ENCODE results near the gene SMYD5. TPM values are rescaled to one million over a fixed set of nuclear protein-coding genes. Genes with fewer than 3 reads are reported as not detected.

SMYD5 gene
- total RNA-seq, 1 donor from 2014 or later = 12.8 TPM

GRCh38 chr2:73272270-73272669 is 58.2 kb downstream of the SMYD5 start:
- peaks cover 4% of the 10 kb centered on the region for H3K9me3 Mint-ChIP-seq (ENCODE audit: unreplicated experiment)
- Histone ChIP-seq H3K36me3 (ENCODE audit: insufficient read depth, low read length) (no peaks in the 10 kb centered on the region), H3K9me3 (ENCODE audit: insufficient read depth, low read depth, low read length) (no peaks in the 10 kb centered on the region), H3K4me2 (ENCODE audit: low read length) (no peak overlapping the region), H3K4me1 (ENCODE audit: insufficient read depth, low read length) (peaks cover 5% of the 10 kb centered on the region), H3K79me2 (ENCODE audit: insufficient read depth, low read length) (no peaks in the 10 kb centered on the region), H4K20me1 (ENCODE audit: insufficient read depth, low read length) (peaks cover 30% of the 10 kb centered on the region), H3K9ac (ENCODE audit: low read length) (no peak overlapping the region), H3K27ac (ENCODE audit: low read depth, low read length) (no peak overlapping the region), H3K4me3 (ENCODE audit: insufficient read depth, low read depth, low read length) (no peak overlapping the region), H3K27me3 (ENCODE audit: insufficient read depth, low read length) (peaks cover 30% of the 10 kb centered on the region), H2AFZ (ENCODE audit: low read depth, low read length) (no peak overlapping the region)
- peaks cover 15% of the 10 kb centered on the region for H3K36me3 Mint-ChIP-seq (ENCODE audit: low read depth, unreplicated experiment)
- no peak overlapping the region for H3K4me3 Mint-ChIP-seq (ENCODE audit: unreplicated experiment)
- FAIRE-seq (no peak), DNase-seq (ENCODE audit: low read depth) (no peak)
- peaks cover 32% of the 10 kb centered on the region for H3K27me3 Mint-ChIP-seq (ENCODE audit: low read depth, unreplicated experiment)
- TF ChIP-seq EZH2 (IDR thresholded peaks at IDR 0.05; ENCODE audit: insufficient read depth, low read length) (no peak), CTCF (IDR thresholded peaks at IDR 0.05; ENCODE audit: insufficient read depth, low read depth, low read length) (no peak)
- H3K4me1 Mint-ChIP-seq (ENCODE audit: low read depth, unreplicated experiment) = peaks cover 6% of the 10 kb centered on the region
- no peak overlapping the region for H3K27ac Mint-ChIP-seq (ENCODE audit: unreplicated experiment)

Other genes starting within 250 kb of the SMYD5 start
- gene SFXN5, start 142.5 kb upstream of the SMYD5 start, total RNA-seq = 14.9 and 15.9 TPM in 2 replicates
- gene RAB11FIP5, start 101.3 kb upstream of the SMYD5 start, total RNA-seq = 56.0 and 70.5 TPM in 2 replicates
- not detected in 2 replicates for gene NOTO, start 11.7 kb upstream of the SMYD5 start, total RNA-seq
- 13.1 and 16.7 TPM in 2 replicates for gene PRADC1, start 19.0 kb downstream of the SMYD5 start, total RNA-seq
- 315 and 359 TPM in 2 replicates for gene CCT7, start 20.1 kb downstream of the SMYD5 start, total RNA-seq
- gene FBXO41, start 70.2 kb downstream of the SMYD5 start, total RNA-seq = 10.1 and 10.9 TPM in 2 replicates
- not detected in 2 replicates for gene EGR4, start 79.3 kb downstream of the SMYD5 start, total RNA-seq
- 14.6 and 15.0 TPM in 2 replicates for gene ALMS1, start 171.6 kb downstream of the SMYD5 start, total RNA-seq

Data from astrocyte (in vitro differentiated cells and primary cell).